Measurements from ENCODE around the gene TCFL5. TPM values are rescaled to one million over a fixed set of nuclear protein-coding genes. Genes with fewer than 3 reads are reported as not detected.
A peak's percentile ranks its signal among the peaks of the same experiment; 100 is the strongest.

The TCFL5 gene
- total and polyA plus RNA-seq, 2 donors from 2014 or later: 6.1 to 11.5 TPM

GRCh38 chr20:62817975-62818591 is 43.5 kb downstream of the TCFL5 start:
- H3K9me3 ChIP-seq (ENCODE audit: control insufficient read depth in 2 of 3, insufficient read depth in 1 of 3, low read length in 3 of 3): no peaks in the 10 kb centered on the region
- H3K9ac ChIP-seq (ENCODE audit: low read length in 3 of 3): no peak overlapping the region
- no peaks in the 10 kb centered on the region for H3K36me3 ChIP-seq (ENCODE audit: control insufficient read depth in 2 of 3, insufficient read depth in 3 of 3, low read length in 3 of 3)
- no peak overlapping the region for H3K27ac ChIP-seq (ENCODE audit: low read depth in 2 of 2, low read length in 2 of 2)
- intact Hi-C loops (cut with DNase I): no loop called here
- H3K27me3 ChIP-seq (ENCODE audit: control insufficient read depth, insufficient read depth, low read length): peaks cover 4% of the 10 kb centered on the region
- FAIRE-seq: no peak
- no peak overlapping the region for H3K4me3 ChIP-seq (ENCODE audit: low read length in 3 of 3)
- no peak for TF ChIP-seq CTCF (IDR thresholded peaks at IDR 0.05; ENCODE audit: borderline replicate concordance, extremely low read depth, insufficient read depth)
- peaks cover 0 to 14% (median 0%) of the 10 kb centered on the region in 3 donors for H3K4me1 ChIP-seq (ENCODE audit: control insufficient read depth in 2 of 3, insufficient read depth in 2 of 3, low read depth in 1 of 3, low read length in 3 of 3)
- no peak for DNase-seq

GRCh38 chr20:62816884-62817873 is 44.4 kb downstream of the TCFL5 start, which contains the start of gene COL9A3:
TSS of gene COL9A3 (plus strand) at chr20:62817050. CDS start at chr20:62817065, 15 bp downstream.
- Histone ChIP-seq H3K9me3 (ENCODE audit: control insufficient read depth in 2 of 3, insufficient read depth in 1 of 3, low read length in 3 of 3) (no peaks in the 10 kb centered on the region), H3K9ac (ENCODE audit: low read length in 3 of 3) (no peak within 1 kb of the TSS), H3K4me3 (ENCODE audit: low read length in 3 of 3) (no peak within 1 kb of the TSS), H3K4me1 (ENCODE audit: control insufficient read depth in 2 of 3, insufficient read depth in 2 of 3, low read depth in 1 of 3, low read length in 3 of 3) (peaks cover 0 to 14% (median 0%) of the 10 kb centered on the region in 3 donors), H3K36me3 (ENCODE audit: control insufficient read depth in 2 of 3, insufficient read depth in 3 of 3, low read length in 3 of 3) (no peaks in the 10 kb centered on the region), H3K27me3 (ENCODE audit: control insufficient read depth, insufficient read depth, low read length) (peaks cover 4% of the 10 kb centered on the region), H3K27ac (ENCODE audit: low read depth in 2 of 2, low read length in 2 of 2) (no peak within 1 kb of the TSS)
- intact Hi-C loops (cut with DNase I): no loop called here
- FAIRE-seq (no peak), DNase-seq (peak in 3 of 5 donors; percentile 47 to 68 (median 51))
- TF ChIP-seq CTCF (IDR thresholded peaks at IDR 0.05; ENCODE audit: borderline replicate concordance, extremely low read depth, insufficient read depth): no peak

GRCh38 chr20:62816031-62816883 is 45.4 kb downstream of the TCFL5 start:
- no peak overlapping the region for H3K9ac ChIP-seq (ENCODE audit: low read length in 3 of 3)
- intact Hi-C loops (cut with DNase I): no loop called here
- FAIRE-seq: no peak
- DNase-seq: peak in 3 of 5 donors; percentile 76 to 80 (median 77)
- TF ChIP-seq CTCF (IDR thresholded peaks at IDR 0.05; ENCODE audit: borderline replicate concordance, extremely low read depth, insufficient read depth): no peak
- H3K4me1 ChIP-seq (ENCODE audit: control insufficient read depth in 2 of 3, insufficient read depth in 2 of 3, low read depth in 1 of 3, low read length in 3 of 3): peaks cover 0 to 14% (median 0%) of the 10 kb centered on the region in 3 donors
- no peak overlapping the region for H3K4me3 ChIP-seq (ENCODE audit: low read length in 3 of 3)
- no peaks in the 10 kb centered on the region for H3K9me3 ChIP-seq (ENCODE audit: control insufficient read depth in 2 of 3, insufficient read depth in 1 of 3, low read length in 3 of 3)
- no peak overlapping the region for H3K27ac ChIP-seq (ENCODE audit: low read depth in 2 of 2, low read length in 2 of 2)
- peaks cover 0 to 4% (median 2%) of the 10 kb centered on the region in 3 donors for H3K36me3 ChIP-seq (ENCODE audit: control insufficient read depth in 2 of 3, insufficient read depth in 3 of 3, low read length in 3 of 3)
- H3K27me3 ChIP-seq (ENCODE audit: control insufficient read depth, insufficient read depth, low read length): peaks cover 4% of the 10 kb centered on the region
